GM12892 (cell line): ENCODE data around the gene LRRC27.
"Not testable (repeated sequence)": the region's sequence is repeated elsewhere in the genome, so short reads cannot be mapped to it uniquely, and the experiment has no call there.

ENCODE experiments used
- DNase-seq: peaks from one replicate; pipeline ENCODE4 v3.0.0; 2011; ENCODE audit not compliant: insufficient read length
- FAIRE-seq: peaks from 2 replicates; lab custom pipeline; 2011; peaks lifted over from hg19 to GRCh38; lab: Jason Lieb, UNC
- POLR2A ChIP-seq: IDR thresholded peaks from 2 replicates; pipeline ENCODE4 v1.6.1; 2011; ENCODE audit warnings: low read depth, low read length, control low read depth
- POLR2AphosphoS5 ChIP-seq: IDR thresholded peaks from 2 replicates; pipeline ENCODE4 v1.6.1; 2011; ENCODE audit warnings: low read depth, low read length, control low read depth
- TAF1 ChIP-seq: IDR thresholded peaks from 2 replicates; pipeline ENCODE4 v1.6.1; 2011; ENCODE audit warnings: low read depth, mild to moderate bottlenecking, control low read depth, low read length, borderline replicate concordance

LRRC27 gene

DNA sequence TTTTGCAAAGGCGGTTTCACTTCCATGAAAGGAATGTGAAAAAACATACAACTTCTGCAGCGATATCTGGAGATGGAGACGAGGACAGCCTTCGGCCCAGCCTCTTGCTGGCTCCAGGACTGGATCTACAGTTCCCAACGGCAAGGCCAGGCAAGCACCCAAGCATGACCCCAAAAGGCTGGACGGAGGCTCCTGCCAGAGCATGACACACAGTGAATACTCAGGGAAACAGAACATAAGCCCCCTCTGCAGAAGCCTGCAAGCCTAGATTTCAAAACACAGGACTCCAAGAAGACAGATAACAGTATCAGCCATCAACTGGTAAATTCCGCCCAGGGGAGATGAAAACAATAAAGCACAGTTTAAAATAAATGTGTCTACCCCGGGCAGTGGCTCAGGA lies 3.3 kb upstream of the LRRC27 start:
- no peak for FAIRE-seq
- TF ChIP-seq POLR2AphosphoS5 (no peak), TAF1 (no peak), POLR2A (no peak)
- DNase-seq = no peak

DNA sequence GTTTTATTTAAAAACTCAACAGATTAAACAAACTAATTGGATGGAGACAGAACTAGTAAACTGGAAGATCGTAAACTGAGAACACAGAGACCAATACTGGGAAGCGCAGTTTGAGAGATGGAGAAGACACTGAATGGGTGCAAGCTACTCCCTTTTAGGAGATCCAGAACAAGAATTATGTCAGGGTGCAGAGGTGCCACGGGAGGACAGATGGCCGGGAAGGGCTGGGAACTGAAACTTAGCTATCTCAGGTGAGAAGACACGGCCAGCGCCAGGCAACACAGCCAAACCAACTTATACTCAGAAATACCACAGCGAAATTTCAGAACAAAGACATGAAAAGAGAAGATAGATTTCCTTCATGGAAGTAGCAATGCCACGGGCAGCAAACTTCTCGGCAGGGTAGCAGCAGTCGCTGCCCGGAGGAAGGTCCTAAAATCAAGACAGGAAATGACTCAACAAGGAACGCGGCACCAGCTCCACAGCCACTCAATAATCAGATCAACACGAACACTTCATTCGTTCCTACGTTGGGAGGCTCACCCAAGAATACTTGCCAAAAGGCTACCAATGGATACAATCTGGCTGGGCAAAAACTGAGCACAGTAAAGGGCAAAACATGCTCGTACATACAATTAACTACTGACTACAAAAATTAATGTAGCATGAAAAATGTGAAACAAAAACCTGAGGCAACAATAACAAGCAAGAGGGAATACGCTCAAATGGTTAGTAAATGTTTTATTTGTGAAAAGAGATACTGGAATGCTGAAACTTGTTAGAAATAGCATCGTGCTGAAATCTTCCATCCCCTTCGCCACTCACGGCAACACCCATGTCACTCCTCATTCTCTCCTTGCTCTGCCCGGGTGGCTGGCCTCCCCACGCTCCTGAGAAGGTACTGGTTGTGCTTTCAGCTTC lies 2.2 kb upstream of the LRRC27 start:
- FAIRE-seq (peak; percentile 53), DNase-seq (no peak)
- TF ChIP-seq POLR2A = no peak
- TF ChIP-seq POLR2AphosphoS5 = no peak
- no peak for TF ChIP-seq TAF1

DNA sequence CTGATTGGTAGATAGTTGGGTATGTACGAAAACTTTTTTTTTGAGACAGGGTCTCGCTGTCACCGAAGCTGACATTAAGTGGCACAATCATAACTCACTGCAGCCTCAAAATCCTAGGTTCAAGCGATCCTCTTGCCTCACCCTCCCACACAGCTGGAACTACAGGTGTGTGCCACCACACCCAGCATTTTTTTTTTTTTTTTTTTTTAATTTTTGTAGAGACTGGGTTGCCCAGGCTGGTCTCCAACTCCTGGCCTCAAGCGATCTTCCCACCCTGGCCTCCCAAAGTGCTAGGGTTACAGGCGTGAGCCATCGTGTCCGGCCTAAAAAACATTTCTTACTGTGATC lies 1.5 kb upstream of the LRRC27 start:
- FAIRE-seq (no peak), DNase-seq (no peak)
- no peak for TF ChIP-seq POLR2AphosphoS5
- TF ChIP-seq POLR2A = no peak
- TF ChIP-seq TAF1 = no peak

DNA sequence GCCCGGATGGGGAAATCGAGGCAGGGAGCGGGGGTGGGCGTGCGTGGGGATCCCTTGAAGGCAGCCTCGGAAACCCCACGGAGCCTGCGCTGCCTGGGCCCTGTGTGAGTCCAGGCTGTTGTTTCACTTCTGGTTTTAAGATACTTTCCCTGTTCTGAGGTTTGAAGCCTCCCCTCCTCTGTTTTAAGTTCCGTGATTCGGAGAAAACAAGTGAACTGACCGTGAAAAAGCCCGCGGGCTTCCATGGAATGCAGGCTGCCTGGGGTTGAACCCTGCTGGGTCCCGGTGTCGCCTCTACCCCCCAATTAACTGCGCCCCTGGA lies 401 bp downstream of the LRRC27 start:
- FAIRE-seq (no peak), DNase-seq (no peak)

DNA sequence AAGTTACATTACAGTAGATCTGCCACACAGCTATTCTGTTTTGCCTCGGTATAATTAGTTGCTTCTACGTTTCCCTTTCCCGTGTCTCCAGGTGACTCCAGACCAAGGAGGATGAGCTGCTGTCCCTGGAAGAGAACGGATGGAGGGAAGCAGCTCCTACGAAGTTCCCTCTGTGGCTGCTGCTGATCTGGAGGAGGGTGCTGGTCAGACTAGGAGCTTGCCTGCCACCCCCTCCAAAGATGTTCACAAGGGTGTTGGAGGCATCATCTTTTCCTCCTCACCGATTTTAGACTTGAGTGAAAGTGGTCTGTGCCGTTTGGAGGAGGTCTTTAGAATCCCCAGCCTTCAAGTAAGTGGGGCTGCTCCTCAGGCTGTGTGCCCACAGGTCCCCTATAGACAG lies 1.4 kb downstream of the LRRC27 start:
- DNase-seq (no peak), FAIRE-seq (no peak)
- TF ChIP-seq POLR2A = no peak
- TF ChIP-seq TAF1 = no peak
- no peak for TF ChIP-seq POLR2AphosphoS5

More for the DNA sequence above, 401 bp downstream of the LRRC27 start:
- TF ChIP-seq TAF1 = no peak
- TF ChIP-seq POLR2A = no peak
- no peak for TF ChIP-seq POLR2AphosphoS5

DNA sequence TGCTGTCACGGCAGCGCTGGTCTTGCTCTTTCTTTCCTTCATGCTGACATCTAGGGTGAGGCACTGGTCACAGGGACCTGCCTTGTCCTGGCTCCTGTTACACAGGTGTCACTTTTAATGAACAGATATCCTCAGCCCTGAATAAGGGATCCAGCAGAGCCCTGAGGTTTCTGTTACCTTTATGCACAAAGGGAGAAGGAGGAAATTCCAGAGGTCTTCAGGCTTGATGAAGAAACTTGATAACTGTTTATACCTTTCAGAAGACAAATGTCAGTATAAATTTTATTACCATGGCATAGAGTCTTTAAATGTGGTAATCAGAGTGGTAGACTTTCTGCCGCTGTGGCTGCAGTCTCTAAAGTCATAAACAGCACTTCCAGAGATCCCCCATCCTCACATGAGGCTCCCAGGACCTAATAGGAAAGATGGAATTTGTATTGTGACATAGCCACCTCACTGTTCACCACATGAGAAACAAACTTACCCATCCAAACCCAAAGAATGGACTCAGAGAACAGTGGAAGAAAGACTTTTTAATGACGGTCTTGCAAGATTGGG lies 2.7 kb downstream of the LRRC27 start:
- no peak for FAIRE-seq
- no peak for DNase-seq
- TF ChIP-seq TAF1 (no peak), POLR2A (no peak), POLR2AphosphoS5 (no peak)

DNA sequence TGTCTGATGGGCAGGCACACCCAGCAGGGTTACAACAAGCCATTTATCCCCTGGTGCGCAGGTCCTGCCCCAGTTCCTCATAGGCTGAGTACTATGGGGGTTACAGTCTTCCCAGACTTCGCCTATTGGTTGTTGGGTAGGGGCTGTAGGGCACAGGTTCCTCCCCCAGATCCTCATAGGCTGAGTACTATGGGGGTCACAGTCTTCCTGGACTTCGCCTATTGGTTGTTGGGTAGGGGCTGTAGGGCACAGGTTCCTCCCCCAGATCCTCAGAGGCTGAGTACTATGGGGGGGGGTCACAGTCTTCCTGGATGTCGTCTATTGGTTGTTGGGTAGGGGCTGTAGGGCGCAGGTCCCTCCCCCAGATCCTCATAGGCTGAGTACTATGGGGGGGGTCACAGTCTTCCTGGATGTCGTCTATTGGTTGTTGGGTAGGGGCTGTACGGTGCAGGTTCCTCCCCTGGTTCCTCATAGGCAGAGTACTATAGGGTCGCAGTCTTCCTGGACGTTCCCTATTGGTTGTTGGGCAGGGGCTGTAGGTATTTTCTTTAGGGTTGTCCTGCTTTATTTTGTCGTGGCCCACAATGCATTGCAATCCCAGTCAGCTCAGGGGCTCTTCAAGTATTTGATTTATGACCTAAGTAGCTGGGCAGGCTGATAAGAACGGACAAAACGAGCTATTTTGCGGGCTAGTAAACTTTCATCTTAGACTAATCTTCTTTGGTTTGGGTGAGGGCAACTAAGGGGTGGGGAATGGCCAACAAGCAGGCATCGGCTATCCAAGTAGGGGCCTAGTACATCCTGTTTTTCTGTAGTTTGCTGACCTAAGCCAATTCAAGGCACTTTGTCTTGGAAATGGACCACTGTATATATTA lies 3.4 kb downstream of the LRRC27 start:
- FAIRE-seq = no peak
- no peak for TF ChIP-seq TAF1
- no peak for TF ChIP-seq POLR2AphosphoS5
- no peak for TF ChIP-seq POLR2A

DNA sequence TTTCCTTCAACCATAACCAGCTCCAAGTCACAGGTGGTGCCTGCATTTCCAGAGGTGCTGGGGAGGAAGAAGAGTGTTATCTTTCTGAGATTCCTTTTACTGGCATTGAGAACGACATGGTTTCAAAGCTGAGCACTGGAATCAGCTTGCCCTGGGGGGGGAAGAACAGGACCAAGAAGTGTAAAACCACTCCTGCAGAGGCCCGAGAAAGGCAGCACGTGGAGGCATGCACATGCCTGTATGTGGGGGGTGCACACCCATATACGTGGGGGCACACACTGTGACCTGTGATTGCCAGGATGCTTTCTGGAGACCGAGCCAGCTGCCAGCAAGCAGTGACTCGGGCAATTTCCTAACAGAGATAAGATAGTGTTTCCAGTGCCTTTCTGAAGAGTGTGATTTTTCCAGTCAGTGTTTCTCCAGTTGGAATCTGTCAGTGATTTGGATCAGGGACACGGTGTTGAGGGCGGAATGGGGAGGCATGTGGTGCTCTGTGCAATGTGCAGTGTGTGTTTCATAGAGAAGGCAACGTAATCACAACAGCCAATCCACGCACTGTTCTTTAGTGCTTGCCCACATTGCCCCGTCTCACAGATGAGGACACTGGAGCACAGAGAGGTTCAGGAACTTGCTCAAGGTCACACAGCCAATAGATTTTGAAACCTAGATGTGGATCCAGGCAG lies 4.2 kb downstream of the LRRC27 start:
- DNase-seq = no peak
- FAIRE-seq = no peak
- TF ChIP-seq POLR2AphosphoS5 (no peak), POLR2A (no peak), TAF1 (no peak)

More for the DNA sequence above, 3.4 kb downstream of the LRRC27 start:
- no peak for DNase-seq

DNA sequence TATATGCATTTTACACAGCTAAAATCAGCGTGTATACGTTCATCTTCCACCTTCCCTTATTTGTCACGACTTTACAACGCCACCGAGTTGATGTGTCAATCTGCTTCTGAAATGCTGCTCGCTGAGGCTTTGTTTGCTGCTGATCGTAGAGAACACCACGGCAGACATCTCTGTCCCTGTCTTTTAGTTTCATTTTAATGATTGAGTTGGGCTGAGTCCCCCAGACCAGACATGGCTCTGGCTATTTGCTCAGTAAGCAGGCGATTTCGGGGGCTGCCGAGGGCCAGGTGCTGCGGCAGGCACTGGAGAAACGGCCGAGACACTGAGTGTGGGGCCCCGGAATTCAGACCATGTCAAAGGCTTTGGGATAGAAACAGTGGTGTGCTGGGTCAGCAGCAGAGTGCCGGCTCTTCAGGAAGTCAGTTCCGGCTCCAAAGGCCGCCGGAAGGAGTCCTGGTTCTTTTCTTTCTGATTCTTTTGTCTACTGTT lies 5.0 kb downstream of the LRRC27 start:
- no peak for TF ChIP-seq POLR2A
- peak; percentile 48; the same call in 1 of the 2 replicates for TF ChIP-seq TAF1
- DNase-seq (no peak), FAIRE-seq (no peak)

DNA sequence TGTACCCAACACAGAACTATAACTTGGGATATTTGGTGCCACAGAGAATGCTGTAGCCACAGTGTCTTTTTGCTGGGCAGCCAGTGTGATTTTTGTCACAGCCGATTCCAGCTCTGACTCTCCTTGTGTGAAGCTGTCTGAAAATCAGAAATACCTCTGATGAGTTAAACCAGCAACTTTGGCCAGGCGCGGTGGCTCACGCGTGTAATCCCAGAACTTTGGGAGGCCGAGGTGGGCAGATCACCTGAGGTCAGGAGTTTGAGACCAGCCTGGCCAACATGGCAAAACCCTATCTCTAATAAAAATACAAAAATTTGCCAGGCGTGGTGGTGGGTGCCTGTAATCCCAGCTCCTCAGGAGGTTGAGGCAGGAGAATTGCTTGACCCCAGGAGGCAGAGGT lies 5.9 kb downstream of the LRRC27 start:
- not testable (repeated sequence) for DNase-seq, FAIRE-seq

DNA sequence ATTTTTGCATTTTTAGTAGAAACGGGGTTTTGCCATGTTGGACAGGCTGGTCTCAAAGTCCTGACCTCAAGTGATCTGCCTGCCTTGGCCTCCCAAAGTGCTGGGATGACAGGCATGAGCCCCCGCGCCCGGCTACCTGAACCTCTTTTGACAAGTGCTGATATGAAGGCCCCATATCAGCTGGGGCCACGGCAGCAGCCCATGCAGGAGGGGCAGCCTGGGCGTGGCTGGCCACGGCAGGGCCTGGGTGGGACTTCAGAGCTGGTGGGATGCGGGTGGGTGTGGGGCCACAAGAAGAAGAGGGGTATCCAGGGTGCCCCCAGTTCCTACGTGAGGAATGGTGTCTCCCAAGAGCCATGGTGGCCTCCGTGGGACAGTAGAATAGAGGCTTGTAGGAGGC lies 6.9 kb downstream of the LRRC27 start:
- FAIRE-seq = no peak

More for the DNA sequence above, 6.9 kb downstream of the LRRC27 start:
- TF ChIP-seq POLR2A (no peak), POLR2AphosphoS5 (no peak), TAF1 (no peak)
- DNase-seq = no peak
